ENCODE results near the gene WEE1.
A peak's percentile ranks its signal among the peaks of the same experiment; 100 is the strongest.

Gene WEE1

GRCh38 chr11:9567401-9567800, 6.1 kb upstream of the WEE1 start:
- FAIRE-seq: no peak

GRCh38 chr11:9568161-9568853, 5.2 kb upstream of the WEE1 start:
- FAIRE-seq: no peak

- FAIRE-seq: no peak
These were observed 4.4 kb upstream of the WEE1 start for GRCh38 chr11:9568854-9569587.

- FAIRE-seq: no peak
These were observed 3.8 kb upstream of the WEE1 start for GRCh38 chr11:9569588-9570164.

GRCh38 chr11:9570313-9571025, 3.0 kb upstream of the WEE1 start:
- FAIRE-seq: no peak

- no peak for FAIRE-seq
These were observed 2.3 kb upstream of the WEE1 start for GRCh38 chr11:9571071-9571762.

GRCh38 chr11:9571763-9572115, 1.7 kb upstream of the WEE1 start:
- no peak for FAIRE-seq

- no peak for FAIRE-seq
These were observed 528 bp downstream of the WEE1 start for GRCh38 chr11:9573775-9574621.

- FAIRE-seq: no peak
These were observed 1.3 kb downstream of the WEE1 start for GRCh38 chr11:9574622-9575259.

- peak; percentile 68 for FAIRE-seq
These were observed 2.1 kb downstream of the WEE1 start for GRCh38 chr11:9575260-9576240.

GRCh38 chr11:9576701-9577381, 3.4 kb downstream of the WEE1 start:
- no peak for FAIRE-seq

GRCh38 chr11:9577556-9577955, 4.1 kb downstream of the WEE1 start:
- FAIRE-seq: no peak

GRCh38 chr11:9580894-9581293, 7.4 kb downstream of the WEE1 start:
- FAIRE-seq: no peak

GRCh38 chr11:9581556-9582161, 8.2 kb downstream of the WEE1 start:
- FAIRE-seq: no peak

GRCh38 chr11:9590717-9591116, 17.2 kb downstream of the WEE1 start:
- FAIRE-seq: no peak

GRCh38 chr11:9594267-9595046, 21.0 kb downstream of the WEE1 start:
- no peak for FAIRE-seq

GRCh38 chr11:9596926-9597464, 23.5 kb downstream of the WEE1 start:
- no peak for FAIRE-seq

- no peak for FAIRE-seq
These were observed 26.7 kb downstream of the WEE1 start for GRCh38 chr11:9600166-9600565.
